GM12873 (cell line): ENCODE results near the gene ECE1.

Experiments used
- CTCF ChIP-seq: IDR thresholded peaks from 2 replicates; pipeline ENCODE4 v1.5.1; 2012; ENCODE audit warnings: low read depth, mild to moderate bottlenecking, moderate library complexity, low read length, control low read depth; ENCODE audit not compliant: insufficient read depth; ENCODE audit errors: missing control alignments

ECE1 gene

GRCh38 chr1:21263653-21264225, 26.5 kb downstream of the ECE1 start:
- no peak for TF ChIP-seq CTCF

GRCh38 chr1:21263052-21263429, 27.2 kb downstream of the ECE1 start:
- no peak for TF ChIP-seq CTCF

GRCh38 chr1:21262293-21263051, 27.8 kb downstream of the ECE1 start:
- no peak for TF ChIP-seq CTCF

- no peak for TF ChIP-seq CTCF
These were observed 28.5 kb downstream of the ECE1 start for GRCh38 chr1:21261551-21262292.

- TF ChIP-seq CTCF = no peak
These were observed 29.7 kb downstream of the ECE1 start for GRCh38 chr1:21260405-21261125.

- TF ChIP-seq CTCF = no peak
These were observed 30.8 kb downstream of the ECE1 start for GRCh38 chr1:21259316-21260076.
